ENCODE measurements around the gene TTLL11.
"Not testable (repeated sequence)": the region's sequence is repeated elsewhere in the genome, so short reads cannot be mapped to it uniquely, and the experiment has no call there.

TTLL11 gene

GRCh38 chr9:121813519-121814210 is 279.4 kb downstream of the TTLL11 start:
- DNase-seq (ENCODE audit: low spot score): no peak

GRCh38 chr9:121812159-121812735 is 280.9 kb downstream of the TTLL11 start:
- no peak for DNase-seq (ENCODE audit: low spot score)

GRCh38 chr9:121811751-121812150 is 281.4 kb downstream of the TTLL11 start:
- no peak for DNase-seq (ENCODE audit: low spot score)

DNA sequence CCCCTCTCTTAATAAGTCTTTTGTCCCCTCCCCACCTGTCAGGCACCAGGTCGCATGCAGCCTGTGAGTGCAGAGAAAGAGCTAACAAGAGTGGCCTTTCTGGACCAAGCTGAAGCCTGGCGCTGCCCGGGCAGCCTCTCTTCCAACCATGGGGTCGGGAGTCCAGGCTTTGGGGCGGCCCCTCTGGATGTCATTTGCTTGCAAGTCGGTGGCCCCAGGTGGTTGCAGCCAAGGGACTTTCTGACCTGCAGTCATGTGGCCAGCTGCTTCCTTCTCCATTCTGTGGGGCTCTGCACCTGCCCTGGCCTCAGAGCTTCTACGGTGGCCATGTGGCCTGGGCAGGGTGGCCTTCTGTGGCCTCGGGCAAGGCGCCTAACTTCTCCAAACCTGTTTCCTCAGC is 282.0 kb downstream of the TTLL11 start:
- DNase-seq (ENCODE audit: low spot score): no peak

GRCh38 chr9:121810489-121810888 is 282.6 kb downstream of the TTLL11 start:
- DNase-seq (ENCODE audit: low spot score): no peak

GRCh38 chr9:121809356-121810050 is 283.6 kb downstream of the TTLL11 start:
- no peak for DNase-seq (ENCODE audit: low spot score)

DNA sequence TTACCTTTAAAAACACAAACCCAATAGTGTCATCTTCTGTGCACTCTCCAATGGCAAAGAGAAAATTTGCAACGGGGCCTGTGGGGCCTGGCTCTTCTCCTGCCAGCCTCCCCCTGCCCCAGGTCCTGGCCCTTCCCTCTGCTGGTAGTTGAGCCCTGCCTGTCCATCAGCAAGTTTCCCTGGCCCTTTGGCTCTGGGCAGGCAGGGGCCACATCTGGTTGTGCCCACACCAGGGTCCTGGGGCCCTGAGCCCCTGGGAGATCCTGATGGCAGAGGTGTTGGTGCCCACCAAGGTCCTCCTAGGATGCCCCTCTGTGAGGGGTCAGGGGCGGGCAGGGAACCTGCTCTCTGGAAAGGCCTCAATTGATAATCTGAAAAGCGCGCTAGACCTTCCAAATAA is 284.3 kb downstream of the TTLL11 start:
- DNase-seq (ENCODE audit: low spot score): no peak

DNA sequence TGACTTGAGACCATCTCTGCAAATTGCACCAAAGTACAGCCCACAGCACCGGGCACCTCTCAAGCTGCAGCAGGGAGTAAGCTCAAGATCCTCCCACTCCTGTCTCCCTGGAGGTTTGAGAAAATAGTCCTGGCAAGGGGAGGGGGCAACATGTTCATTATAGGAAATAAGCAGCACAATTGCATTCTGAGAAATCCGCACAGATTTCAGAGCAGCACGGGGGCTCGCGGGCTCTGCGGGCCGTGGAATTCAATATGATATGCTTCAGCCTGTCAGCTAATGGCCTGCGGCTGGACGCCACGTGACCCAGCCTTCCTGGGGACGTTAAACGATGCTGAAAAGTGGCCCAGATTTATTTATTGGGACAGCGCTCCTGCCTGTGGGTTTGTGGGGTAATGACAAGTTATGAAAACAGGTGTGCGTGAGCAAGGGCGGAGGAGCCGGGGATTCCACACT is 285.3 kb downstream of the TTLL11 start:
- no peak for DNase-seq (ENCODE audit: low spot score)

DNA sequence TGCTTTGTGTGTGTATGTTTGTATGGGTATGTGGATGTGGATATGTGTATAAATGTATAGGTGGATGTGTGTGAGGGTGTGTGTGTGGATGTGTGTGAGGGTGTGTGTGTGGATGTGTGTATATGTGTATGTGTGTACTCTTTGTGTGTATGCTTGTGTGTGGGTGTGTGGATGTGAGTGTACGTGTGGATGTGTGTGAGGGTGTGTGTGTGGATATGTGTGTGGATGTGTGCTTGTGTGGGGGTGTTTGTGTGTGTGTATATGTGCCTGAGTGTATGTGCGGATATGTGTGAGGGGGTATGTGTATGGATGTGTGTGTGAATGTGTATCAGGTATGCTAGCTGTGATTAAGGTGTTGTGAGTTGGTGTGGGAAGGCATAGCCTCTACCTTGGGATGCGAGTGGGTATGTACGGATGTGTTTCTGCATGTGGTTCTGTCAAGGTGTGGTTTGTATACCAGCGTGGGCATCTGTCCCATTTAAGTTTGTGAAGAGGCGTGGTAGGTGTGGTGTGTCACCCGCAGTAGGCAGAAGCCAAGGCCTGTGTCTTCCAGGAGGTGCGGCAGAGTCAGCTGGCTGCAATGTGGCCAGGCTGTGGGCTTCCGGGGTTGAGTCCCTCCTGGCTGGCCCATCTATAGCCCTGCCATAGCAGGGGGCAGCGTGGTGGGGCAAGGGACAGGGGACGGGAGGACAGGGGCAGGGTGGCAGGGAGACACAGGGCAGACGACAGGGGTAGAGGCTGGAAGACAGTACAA is 285.9 kb downstream of the TTLL11 start:
- DNase-seq (ENCODE audit: low spot score): no peak

GRCh38 chr9:121802753-121803152 is 290.4 kb downstream of the TTLL11 start:
- DNase-seq (ENCODE audit: low spot score): no peak

DNA sequence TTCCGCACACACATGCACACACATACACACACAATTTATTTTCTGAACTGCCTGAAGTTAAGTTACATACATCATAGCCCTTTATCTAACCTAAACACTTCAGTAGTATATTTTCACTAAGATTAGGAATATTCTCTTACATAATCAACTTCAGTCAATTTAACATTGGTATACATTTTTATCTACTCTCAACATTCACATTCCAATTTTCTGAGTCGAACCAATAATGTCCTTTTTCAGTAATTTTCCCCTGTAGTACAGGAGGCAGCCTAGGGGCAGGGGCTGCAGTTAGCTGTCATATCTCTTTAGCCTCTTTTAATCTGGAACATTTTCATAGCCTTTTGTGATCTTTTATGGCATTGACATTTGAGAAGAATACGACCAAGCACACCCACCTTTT is 291.5 kb downstream of the TTLL11 start:
- DNase-seq (ENCODE audit: low spot score): no peak

DNA sequence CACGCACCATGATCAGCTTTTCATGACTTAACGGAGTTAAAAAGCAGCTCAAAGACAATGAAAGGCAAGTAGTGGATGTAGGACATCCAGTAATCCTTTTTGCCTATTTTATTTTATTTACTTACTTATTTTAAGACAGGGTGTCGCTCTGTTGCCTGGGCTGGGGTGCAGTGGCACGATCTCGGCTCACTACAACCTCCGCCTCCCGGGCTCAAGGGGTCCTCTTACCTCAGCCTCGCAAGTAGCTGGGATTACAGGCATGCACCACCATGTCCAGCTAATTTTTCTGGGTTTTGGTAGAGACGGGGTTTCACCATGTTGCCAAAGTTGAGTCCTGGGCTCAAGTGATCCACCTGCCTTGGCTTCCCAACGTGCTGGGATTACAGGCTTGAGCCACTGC is 292.7 kb downstream of the TTLL11 start:
- no peak for DNase-seq (ENCODE audit: low spot score)

DNA sequence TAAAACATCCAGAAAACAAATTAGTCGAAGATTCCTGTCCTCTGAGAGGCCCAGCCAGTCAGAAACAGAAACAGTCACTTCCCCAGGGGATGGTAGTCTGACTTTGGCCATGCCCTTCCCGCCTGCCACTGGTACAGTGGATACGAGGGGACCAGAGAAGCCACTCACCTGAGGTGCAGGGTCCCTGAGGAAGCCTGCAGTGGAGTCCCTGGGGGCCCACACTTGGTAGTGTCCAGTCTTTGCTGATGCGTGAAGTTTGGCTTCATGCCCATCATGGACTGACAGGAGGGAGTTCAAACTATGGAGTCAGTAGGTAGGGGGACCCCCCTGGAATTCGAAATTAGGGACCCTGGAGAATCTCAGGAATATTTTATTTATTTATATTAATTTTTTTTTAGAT is 294.2 kb downstream of the TTLL11 start:
- no peak for DNase-seq (ENCODE audit: low spot score)

GRCh38 chr9:121797081-121797480 is 296.0 kb downstream of the TTLL11 start:
- no peak for DNase-seq (ENCODE audit: low spot score)

DNA sequence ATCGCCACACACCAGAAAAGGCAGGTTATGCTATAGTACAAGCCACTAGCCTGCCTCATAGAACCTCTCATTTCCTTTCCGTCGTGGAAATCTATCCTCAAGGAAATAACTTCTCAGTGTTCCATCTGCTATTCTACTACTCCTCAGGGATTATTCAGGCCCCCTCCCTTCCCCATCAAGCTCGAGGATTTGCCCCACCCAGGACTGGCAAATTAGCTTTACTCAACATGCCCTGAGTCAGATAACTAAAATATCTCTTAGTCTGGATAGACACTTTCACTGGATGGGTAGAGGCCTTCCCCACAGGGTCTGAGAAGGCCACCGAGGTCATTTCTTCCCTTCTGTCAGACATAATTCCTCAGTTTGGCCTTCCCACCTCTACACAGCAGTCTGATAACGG is 298.8 kb downstream of the TTLL11 start:
- DNase-seq (ENCODE audit: low spot score): not testable (repeated sequence)

DNA sequence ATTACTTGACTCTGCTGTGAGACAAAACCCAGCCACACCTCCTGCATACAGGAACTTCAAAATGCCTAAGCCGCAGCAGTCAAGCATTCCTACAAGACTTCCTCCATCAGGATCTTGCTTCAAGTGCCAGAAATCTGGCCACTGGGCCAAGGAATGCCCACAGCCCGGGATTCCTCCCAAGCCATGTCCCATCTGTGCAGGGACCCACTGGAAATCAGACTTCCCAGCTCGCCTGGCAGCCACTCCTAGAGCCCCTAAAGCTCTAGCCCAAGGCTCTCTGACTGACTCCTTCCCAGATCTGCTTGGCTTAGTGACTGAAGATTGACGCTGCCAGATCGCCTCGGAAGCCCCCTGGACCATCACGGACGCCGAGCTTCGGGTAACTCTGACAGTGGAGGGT is 300.6 kb downstream of the TTLL11 start:
- not testable (repeated sequence) for DNase-seq (ENCODE audit: low spot score)

- DNase-seq (ENCODE audit: low spot score): no peak
These were observed 302.3 kb downstream of the TTLL11 start for GRCh38 chr9:121790841-121791240.

GRCh38 chr9:121788686-121789366 is 304.3 kb downstream of the TTLL11 start:
- DNase-seq (ENCODE audit: low spot score): no peak

DNA sequence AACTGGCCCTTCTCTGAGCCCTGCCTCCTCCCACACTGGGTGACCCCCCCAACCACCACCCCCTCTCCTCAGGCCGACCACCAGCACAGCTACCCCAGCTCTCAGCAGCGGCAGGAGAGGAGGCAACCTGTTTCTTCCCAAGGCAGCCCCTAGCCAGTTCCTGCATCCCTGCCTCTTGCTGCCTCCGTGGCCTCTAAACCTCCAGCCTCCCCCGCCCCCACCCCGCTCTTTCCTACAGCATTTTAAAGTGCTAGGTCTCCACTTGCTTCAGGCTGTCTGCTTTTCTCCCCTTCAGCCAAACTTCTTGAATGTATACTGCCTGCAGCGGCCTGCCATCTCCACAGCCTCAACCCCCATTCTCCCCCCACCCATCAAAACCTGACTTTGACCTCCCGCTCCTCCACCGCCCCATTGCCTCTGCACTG is 306.1 kb downstream of the TTLL11 start:
- DNase-seq (ENCODE audit: low spot score): no peak

GRCh38 chr9:121786543-121786948 is 306.6 kb downstream of the TTLL11 start:
- DNase-seq (ENCODE audit: low spot score): no peak

DNA sequence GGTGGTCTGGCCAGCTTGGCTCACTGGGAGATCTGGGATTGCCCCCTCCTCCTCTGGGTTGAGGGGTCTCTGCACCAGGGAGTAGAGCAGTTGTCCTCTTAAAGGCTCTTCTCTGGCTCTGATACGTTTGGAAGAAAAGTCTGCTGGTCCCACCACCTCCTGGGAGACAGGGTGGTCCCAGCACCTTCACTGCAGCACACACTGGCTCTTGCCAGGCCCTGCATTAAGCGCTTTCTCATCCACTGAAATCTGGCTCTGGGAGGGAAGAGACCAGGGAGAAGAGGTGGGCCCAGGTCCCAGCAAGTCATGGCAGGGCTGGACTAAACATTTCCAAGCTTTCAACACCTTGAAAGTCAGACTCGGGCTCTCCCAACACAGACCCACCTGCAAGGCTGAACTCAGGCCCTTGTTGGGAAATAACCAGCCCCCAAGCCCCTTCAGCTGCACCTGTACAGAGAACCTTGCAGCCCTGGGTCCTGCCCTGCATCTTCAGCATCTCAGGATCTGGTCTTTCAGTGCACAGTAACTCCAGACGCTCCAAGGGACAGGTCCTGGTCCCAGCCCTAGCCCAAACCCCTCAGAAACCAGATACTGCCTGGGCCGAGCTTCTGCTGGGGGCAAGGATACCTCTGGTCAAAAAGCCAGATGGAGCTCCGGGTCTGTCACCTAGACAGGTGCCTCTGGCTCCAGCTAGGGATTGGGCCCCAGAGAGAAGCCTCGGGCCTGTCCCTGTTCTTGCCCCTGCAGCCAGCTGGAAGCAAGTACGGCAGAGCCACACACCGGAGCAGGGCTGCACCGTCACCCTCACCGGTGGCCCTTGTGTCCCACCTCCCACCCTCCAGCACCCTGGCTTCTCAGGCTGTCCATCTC is 307.2 kb downstream of the TTLL11 start:
- no peak for DNase-seq (ENCODE audit: low spot score)

Data from hematopoietic multipotent progenitor cell treated with erythropoietin and hydrocortisone succinate and interleukin-3 and kit ligand, for 15 days (in vitro differentiated cells).